Measurements from ENCODE around the gene STXBP2.

The STXBP2 gene

DNA sequence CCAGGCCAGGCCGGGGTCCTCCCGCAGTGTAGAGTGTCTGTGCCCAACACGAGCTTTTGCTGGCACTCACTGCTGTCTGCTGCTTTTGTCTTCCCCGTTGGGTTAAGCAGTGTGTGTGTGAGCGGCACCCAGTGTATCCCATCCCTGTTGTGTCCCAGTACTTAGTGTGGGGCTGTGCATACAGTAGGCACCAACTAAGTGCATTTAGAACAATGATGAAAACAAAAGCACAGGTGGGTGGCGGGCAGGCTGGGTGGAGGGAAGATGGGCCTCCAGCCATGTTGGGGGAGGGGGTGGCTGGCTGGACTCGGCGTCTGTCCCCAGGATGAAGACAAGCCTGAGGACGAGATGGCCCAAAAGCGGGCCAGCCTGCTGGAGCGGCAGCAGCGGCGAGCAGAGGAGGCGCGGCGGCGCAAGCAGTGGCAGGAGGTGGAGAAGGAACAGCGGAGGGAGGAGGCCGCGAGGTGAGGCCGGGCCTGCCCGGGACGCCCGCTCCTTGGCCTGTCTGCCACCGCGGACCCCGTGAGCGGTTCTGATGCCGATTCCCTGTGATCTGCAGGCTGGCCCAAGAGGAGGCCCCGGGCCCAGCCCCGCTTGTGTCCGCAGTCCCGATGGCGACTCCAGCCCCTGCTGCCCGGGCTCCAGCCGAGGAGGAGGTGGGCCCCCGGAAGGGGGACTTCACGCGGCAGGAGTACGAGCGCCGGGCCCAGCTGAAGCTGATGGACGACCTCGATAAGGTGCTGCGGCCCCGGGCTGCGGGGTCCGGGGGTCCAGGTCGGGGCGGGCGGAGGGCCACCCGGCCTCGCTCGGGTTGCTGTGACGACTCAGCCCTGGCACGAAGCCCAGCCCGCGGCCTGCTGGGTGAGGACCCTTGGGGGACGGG lies 21.8 kb upstream of the STXBP2 start:
- Histone ChIP-seq H3K9ac (ENCODE audit: low read length) (no peak overlapping the region), H3K36me3 (replicated peaks; ENCODE audit: insufficient read depth, low read length) (no peaks in the 10 kb centered on the region), H3K4me1 (ENCODE audit: low read length) (no peaks in the 10 kb centered on the region), H2AFZ (ENCODE audit: low read length) (no peak overlapping the region), H4K20me1 (ENCODE audit: insufficient read depth, low read length) (no peaks in the 10 kb centered on the region), H3K79me2 (ENCODE audit: low read length) (no peaks in the 10 kb centered on the region), H3K4me2 (ENCODE audit: low read depth, low read length) (no peak overlapping the region), H3K4me3 (ENCODE audit: low read length) (no peak overlapping the region), H3K9me2 (replicated peaks; ENCODE audit: insufficient read depth, low read length) (no peaks in the 10 kb centered on the region), H3F3A (ENCODE audit: insufficient read depth, low read length) (no peaks in the 10 kb centered on the region), H3K9me3 (replicated peaks; ENCODE audit: insufficient read depth, low read length) (no peaks in the 10 kb centered on the region), H3K27ac (ENCODE audit: low read length) (no peak overlapping the region), H3K27me3 (replicated peaks; ENCODE audit: insufficient read depth, low read length) (peaks cover 38% of the 10 kb centered on the region)
- no peak for TF ChIP-seq EZH2phosphoT487 (IDR thresholded peaks at IDR 0.05; ENCODE audit: low read length)
- no peak for DNase-seq

DNA sequence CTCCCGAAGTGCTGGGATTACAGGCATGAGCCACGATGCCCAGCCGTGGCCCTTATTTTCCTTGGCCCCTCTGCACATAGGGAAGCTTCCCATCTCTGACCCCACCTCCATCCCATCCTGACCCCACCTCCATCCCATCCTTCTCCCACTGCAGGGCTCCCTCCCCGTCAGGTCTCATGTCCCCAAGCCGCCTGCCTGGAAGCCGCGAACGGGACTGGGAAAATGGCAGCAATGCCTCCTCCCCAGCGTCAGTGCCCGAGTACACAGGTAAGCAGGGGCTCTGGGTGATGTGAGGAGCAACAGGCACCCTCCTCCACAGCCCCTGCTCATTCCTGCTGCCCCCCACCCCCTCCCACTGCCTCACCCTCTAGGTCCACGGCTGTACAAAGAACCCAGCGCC lies 19.7 kb upstream of the STXBP2 start:
- Histone ChIP-seq H3K4me1 (ENCODE audit: low read length) (no peaks in the 10 kb centered on the region), H2AFZ (ENCODE audit: low read length) (no peak overlapping the region), H3K4me3 (ENCODE audit: low read length) (no peak overlapping the region), H4K20me1 (ENCODE audit: insufficient read depth, low read length) (no peaks in the 10 kb centered on the region), H3K36me3 (replicated peaks; ENCODE audit: insufficient read depth, low read length) (0 out of 2 replicates have a peak, but pooled peaks cover 4% of the 10 kb centered on the region), H3K27me3 (replicated peaks; ENCODE audit: insufficient read depth, low read length) (peaks cover 17% of the 10 kb centered on the region), H3K4me2 (ENCODE audit: low read depth, low read length) (no peak overlapping the region), H3K9me3 (replicated peaks; ENCODE audit: insufficient read depth, low read length) (no peaks in the 10 kb centered on the region), H3K79me2 (ENCODE audit: low read length) (no peaks in the 10 kb centered on the region), H3F3A (ENCODE audit: insufficient read depth, low read length) (no peaks in the 10 kb centered on the region), H3K9ac (ENCODE audit: low read length) (no peak overlapping the region), H3K27ac (ENCODE audit: low read length) (no peak overlapping the region), H3K9me2 (replicated peaks; ENCODE audit: insufficient read depth, low read length) (no peaks in the 10 kb centered on the region)
- TF ChIP-seq EZH2 (optimal IDR thresholded peaks at IDR 0.05; ENCODE audit: low read depth, low read length) (no peak), EZH2phosphoT487 (IDR thresholded peaks at IDR 0.05; ENCODE audit: low read length) (no peak)
- TF ChIP-seq, protein P1, sequence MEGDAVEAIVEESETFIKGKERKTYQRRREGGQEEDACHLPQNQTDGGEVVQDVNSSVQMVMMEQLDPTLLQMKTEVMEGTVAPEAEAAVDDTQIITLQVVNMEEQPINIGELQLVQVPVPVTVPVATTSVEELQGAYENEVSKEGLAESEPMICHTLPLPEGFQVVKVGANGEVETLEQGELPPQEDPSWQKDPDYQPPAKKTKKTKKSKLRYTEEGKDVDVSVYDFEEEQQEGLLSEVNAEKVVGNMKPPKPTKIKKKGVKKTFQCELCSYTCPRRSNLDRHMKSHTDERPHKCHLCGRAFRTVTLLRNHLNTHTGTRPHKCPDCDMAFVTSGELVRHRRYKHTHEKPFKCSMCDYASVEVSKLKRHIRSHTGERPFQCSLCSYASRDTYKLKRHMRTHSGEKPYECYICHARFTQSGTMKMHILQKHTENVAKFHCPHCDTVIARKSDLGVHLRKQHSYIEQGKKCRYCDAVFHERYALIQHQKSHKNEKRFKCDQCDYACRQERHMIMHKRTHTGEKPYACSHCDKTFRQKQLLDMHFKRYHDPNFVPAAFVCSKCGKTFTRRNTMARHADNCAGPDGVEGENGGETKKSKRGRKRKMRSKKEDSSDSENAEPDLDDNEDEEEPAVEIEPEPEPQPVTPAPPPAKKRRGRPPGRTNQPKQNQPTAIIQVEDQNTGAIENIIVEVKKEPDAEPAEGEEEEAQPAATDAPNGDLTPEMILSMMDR (IDR thresholded peaks at IDR 0.05; ENCODE audit: low read length) = no peak
- no peak for DNase-seq

DNA sequence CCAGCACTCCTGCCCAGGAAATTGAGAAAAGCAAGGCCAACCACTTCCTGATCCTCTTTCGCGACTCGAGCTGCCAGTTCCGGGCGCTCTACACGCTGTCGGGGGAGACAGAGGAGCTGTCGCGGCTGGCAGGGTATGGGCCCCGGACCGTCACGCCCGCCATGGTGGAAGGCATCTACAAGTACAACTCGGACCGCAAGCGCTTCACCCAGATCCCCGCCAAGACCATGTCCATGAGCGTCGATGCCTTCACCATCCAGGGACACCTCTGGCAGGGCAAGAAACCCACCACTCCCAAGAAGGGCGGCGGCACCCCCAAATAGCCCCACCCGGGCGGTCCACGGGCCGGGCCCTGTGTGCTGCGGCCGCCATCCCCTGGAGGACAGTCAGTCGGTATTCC lies 19.2 kb upstream of the STXBP2 start:
- Histone ChIP-seq H3K4me2 (ENCODE audit: low read depth, low read length) (no peak overlapping the region), H2AFZ (ENCODE audit: low read length) (no peak overlapping the region), H3F3A (ENCODE audit: insufficient read depth, low read length) (no peaks in the 10 kb centered on the region), H3K79me2 (ENCODE audit: low read length) (no peaks in the 10 kb centered on the region), H3K9me3 (replicated peaks; ENCODE audit: insufficient read depth, low read length) (no peaks in the 10 kb centered on the region), H3K4me3 (ENCODE audit: low read length) (no peak overlapping the region), H3K4me1 (ENCODE audit: low read length) (no peaks in the 10 kb centered on the region), H3K9ac (ENCODE audit: low read length) (no peak overlapping the region), H4K20me1 (ENCODE audit: insufficient read depth, low read length) (no peaks in the 10 kb centered on the region), H3K27me3 (replicated peaks; ENCODE audit: insufficient read depth, low read length) (peaks cover 11% of the 10 kb centered on the region), H3K9me2 (replicated peaks; ENCODE audit: insufficient read depth, low read length) (no peaks in the 10 kb centered on the region), H3K27ac (ENCODE audit: low read length) (no peak overlapping the region), H3K36me3 (replicated peaks; ENCODE audit: insufficient read depth, low read length) (0 out of 2 replicates have a peak, but pooled peaks cover 6% of the 10 kb centered on the region)
- TF ChIP-seq EZH2 (optimal IDR thresholded peaks at IDR 0.05; ENCODE audit: low read depth, low read length) (no peak), EZH2phosphoT487 (IDR thresholded peaks at IDR 0.05; ENCODE audit: low read length) (no peak)
- TF ChIP-seq, protein P1 (IDR thresholded peaks at IDR 0.05; ENCODE audit: low read length) = no peak
- no peak for DNase-seq

DNA sequence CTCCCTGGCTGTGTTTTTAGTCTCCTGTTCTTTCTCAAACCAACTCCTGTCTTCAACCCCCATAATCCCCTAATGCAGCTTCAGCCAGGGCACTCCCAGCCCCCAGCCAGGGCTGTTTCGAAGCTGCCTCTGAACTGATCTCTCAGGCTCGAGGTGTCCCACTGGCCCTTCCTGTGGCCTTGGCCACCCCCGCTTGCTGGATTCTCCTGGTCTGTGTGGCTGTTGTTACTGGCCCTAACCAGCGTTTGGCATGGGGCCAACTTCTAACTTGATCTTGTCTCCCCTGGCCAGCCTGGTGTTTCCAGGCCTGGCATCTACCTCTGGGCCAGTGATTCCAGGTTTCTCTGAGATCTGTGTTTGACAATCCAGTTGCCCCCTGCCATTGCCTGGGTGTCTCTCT lies 18.6 kb upstream of the STXBP2 start:
- Histone ChIP-seq H3K9me3 (replicated peaks; ENCODE audit: insufficient read depth, low read length) (no peaks in the 10 kb centered on the region), H3K4me2 (ENCODE audit: low read depth, low read length) (no peak overlapping the region), H3F3A (ENCODE audit: insufficient read depth, low read length) (no peaks in the 10 kb centered on the region), H4K20me1 (ENCODE audit: insufficient read depth, low read length) (no peaks in the 10 kb centered on the region), H3K9me2 (replicated peaks; ENCODE audit: insufficient read depth, low read length) (no peaks in the 10 kb centered on the region), H3K36me3 (replicated peaks; ENCODE audit: insufficient read depth, low read length) (0 out of 2 replicates have a peak, but pooled peaks cover 6% of the 10 kb centered on the region), H3K4me3 (ENCODE audit: low read length) (no peak overlapping the region), H3K27me3 (replicated peaks; ENCODE audit: insufficient read depth, low read length) (peaks cover 8% of the 10 kb centered on the region), H3K4me1 (ENCODE audit: low read length) (no peaks in the 10 kb centered on the region), H2AFZ (ENCODE audit: low read length) (no peak overlapping the region), H3K9ac (ENCODE audit: low read length) (no peak overlapping the region), H3K27ac (ENCODE audit: low read length) (no peak overlapping the region), H3K79me2 (ENCODE audit: low read length) (no peaks in the 10 kb centered on the region)
- TF ChIP-seq EZH2phosphoT487 (IDR thresholded peaks at IDR 0.05; ENCODE audit: low read length) (no peak), EZH2 (optimal IDR thresholded peaks at IDR 0.05; ENCODE audit: low read depth, low read length) (no peak)
- TF ChIP-seq, protein P1 (IDR thresholded peaks at IDR 0.05; ENCODE audit: low read length) = no peak
- no peak for DNase-seq

Measured in MM.1S (cell line).